ENCODE data around the gene CACNA1S.

CACNA1S gene

DNA sequence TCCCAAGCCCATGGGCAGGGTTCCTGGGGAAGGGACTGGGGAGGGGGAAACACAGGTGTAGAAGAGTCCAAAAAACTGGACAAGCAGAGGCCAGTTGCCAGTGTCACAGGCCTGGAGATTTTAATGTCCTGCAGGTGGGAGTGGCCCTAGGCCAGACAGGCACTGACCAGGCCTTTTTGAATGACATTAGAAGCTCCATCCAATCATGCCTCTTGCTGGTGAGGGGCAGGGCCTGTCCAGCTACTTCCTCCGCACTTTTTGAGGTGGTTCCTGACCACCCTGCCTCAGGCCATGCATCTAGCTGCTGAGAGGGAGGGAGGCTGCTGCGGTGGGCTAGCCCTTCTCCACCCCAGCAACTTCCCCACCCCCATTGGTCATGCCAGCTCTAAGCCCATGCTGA, 72.8 kb downstream of the CACNA1S start:
- Histone ChIP-seq H3K27me3 (ENCODE audit: control insufficient read depth in 1 of 2, insufficient read depth in 2 of 2, low read length in 2 of 2) (no peaks in the 10 kb centered on the region), H3K9ac (ENCODE audit: low read length) (no peak overlapping the region), H3K27ac (ENCODE audit: low read depth, low read length) (no peak overlapping the region), H3K36me3 (ENCODE audit: insufficient read depth, low read length) (no peaks in the 10 kb centered on the region), H3K4me1 (ENCODE audit: insufficient read depth, low read length) (no peaks in the 10 kb centered on the region), H3K9me3 (ENCODE audit: low read length) (no peaks in the 10 kb centered on the region), H3K4me3 (ENCODE audit: low read depth in 1 of 2, low read length in 2 of 2) (no peak overlapping the region)

DNA sequence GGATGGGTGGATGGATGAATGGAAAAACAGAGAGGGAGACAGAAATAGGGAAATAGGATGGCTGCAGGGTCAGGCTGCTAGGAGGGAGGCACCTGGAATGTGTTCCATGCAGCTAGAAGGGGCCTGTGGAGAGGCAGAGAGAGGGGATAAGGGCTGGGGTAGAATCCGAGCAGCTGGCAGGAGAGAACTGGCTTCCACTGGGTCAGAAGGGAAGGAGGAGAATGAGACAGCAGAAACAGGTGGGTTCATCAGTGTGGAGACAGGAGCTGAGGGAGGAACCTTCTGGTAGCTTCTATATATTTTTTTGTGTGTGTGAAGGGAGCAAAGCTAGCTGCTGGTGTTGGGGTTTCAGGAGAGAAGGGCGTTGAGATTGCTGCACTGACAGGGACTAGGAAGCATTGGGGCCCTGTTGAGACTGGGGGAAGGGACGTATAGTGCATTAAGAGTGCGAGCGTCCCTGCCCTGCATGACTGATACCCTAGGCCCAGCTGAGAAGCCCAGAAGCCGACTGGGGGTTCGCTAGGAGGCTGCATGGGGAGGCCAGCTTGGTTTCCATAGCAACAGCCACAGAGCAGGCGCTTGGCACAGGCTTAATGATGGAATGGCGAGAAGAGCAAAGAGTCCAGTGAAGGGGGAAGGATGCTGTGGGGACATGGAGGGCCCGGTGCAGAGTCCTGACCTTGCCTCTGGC, 73.9 kb downstream of the CACNA1S start:
- Histone ChIP-seq H3K36me3 (ENCODE audit: insufficient read depth, low read length) (no peaks in the 10 kb centered on the region), H3K9me3 (ENCODE audit: low read length) (no peaks in the 10 kb centered on the region), H3K27ac (ENCODE audit: low read depth, low read length) (no peak overlapping the region), H3K4me1 (ENCODE audit: insufficient read depth, low read length) (no peaks in the 10 kb centered on the region), H3K9ac (ENCODE audit: low read length) (no peak overlapping the region), H3K4me3 (ENCODE audit: low read depth in 1 of 2, low read length in 2 of 2) (no peak overlapping the region), H3K27me3 (ENCODE audit: control insufficient read depth in 1 of 2, insufficient read depth in 2 of 2, low read length in 2 of 2) (no peaks in the 10 kb centered on the region)

DNA sequence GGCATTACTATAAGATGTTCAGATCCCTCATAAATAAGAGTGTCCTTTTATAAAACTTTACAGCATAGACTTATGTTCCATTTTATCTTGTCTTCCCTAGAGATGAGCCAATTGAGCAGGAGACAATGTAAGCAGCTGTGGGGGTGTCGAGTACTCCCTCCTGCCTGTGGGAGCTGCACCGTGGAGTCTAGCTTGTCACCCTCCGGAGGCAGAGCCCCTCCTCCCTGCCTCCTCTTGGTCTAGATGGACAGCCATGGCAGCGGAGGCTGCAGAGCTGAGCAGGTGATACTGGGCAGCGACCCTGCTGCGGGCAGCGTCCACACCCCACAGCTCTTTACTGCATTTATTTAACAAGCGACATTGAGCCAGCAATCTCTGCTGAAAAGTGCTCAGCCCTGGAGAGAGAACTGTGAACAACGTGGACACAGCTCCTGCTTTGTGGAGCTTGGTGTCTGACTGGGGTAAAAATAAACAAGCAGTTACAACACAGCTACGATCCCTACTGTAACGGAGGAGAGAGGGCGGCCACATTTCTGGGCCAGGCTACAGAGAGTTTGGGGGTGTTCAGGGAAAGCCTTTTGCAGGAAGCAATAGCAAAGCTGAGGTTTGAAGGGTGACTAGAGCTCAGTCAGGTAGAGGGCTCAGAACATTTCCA, 75.9 kb downstream of the CACNA1S start:
- Histone ChIP-seq H3K4me1 (ENCODE audit: insufficient read depth, low read length) (no peaks in the 10 kb centered on the region), H3K27ac (ENCODE audit: low read depth, low read length) (no peak overlapping the region), H3K27me3 (ENCODE audit: control insufficient read depth in 1 of 2, insufficient read depth in 2 of 2, low read length in 2 of 2) (no peaks in the 10 kb centered on the region), H3K4me3 (ENCODE audit: low read depth in 1 of 2, low read length in 2 of 2) (no peak overlapping the region), H3K9ac (ENCODE audit: low read length) (no peak overlapping the region), H3K9me3 (ENCODE audit: low read length) (no peaks in the 10 kb centered on the region), H3K36me3 (ENCODE audit: insufficient read depth, low read length) (no peaks in the 10 kb centered on the region)

- Histone ChIP-seq H3K36me3 (ENCODE audit: insufficient read depth, low read length) (no peaks in the 10 kb centered on the region), H3K27ac (ENCODE audit: low read depth, low read length) (no peak overlapping the region), H3K4me1 (ENCODE audit: insufficient read depth, low read length) (no peaks in the 10 kb centered on the region), H3K4me3 (ENCODE audit: low read depth in 1 of 2, low read length in 2 of 2) (no peak overlapping the region), H3K9me3 (ENCODE audit: low read length) (no peaks in the 10 kb centered on the region), H3K9ac (ENCODE audit: low read length) (no peak overlapping the region), H3K27me3 (ENCODE audit: control insufficient read depth in 1 of 2, insufficient read depth in 2 of 2, low read length in 2 of 2) (no peaks in the 10 kb centered on the region)
Measured at GRCh38 chr1:201034671-201035070, 77.6 kb downstream of the CACNA1S start.

DNA sequence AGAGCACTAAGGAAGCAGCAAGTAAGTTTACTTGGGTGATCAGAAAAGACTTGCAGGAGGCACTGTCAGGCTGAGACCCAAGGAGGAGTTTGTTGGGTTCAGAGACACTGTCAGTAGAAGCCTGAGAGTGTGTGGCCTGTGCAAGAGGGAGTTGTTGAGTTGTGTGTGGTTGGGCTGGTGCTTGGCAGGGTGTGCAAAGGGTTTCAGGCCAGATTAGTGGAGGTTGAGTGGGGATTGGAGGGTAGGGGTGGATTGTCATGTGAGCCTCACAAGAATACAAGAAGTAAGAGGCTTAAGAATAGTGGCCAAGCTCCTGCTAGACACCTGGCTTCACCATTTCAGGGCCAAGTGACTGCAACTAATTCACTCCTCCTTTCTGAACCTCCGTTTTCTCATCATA, 79.8 kb downstream of the CACNA1S start:
- peaks cover 4% of the 10 kb centered on the region for H3K4me1 ChIP-seq (ENCODE audit: insufficient read depth, low read length)
- H3K9me3 ChIP-seq (ENCODE audit: low read length), result no peaks in the 10 kb centered on the region
- H3K36me3 ChIP-seq (ENCODE audit: insufficient read depth, low read length), result no peaks in the 10 kb centered on the region
- H3K27me3 ChIP-seq (ENCODE audit: control insufficient read depth in 1 of 2, insufficient read depth in 2 of 2, low read length in 2 of 2), result no peaks in the 10 kb centered on the region
- H3K27ac ChIP-seq (ENCODE audit: low read depth, low read length), result no peak overlapping the region
- H3K4me3 ChIP-seq (ENCODE audit: low read depth in 1 of 2, low read length in 2 of 2), result no peak overlapping the region
- H3K9ac ChIP-seq (ENCODE audit: low read length), result no peak overlapping the region

GRCh38 chr1:201028461-201028889, 83.8 kb downstream of the CACNA1S start:
- no peaks in the 10 kb centered on the region for H3K9me3 ChIP-seq (ENCODE audit: low read length)
- no peak overlapping the region for H3K4me3 ChIP-seq (ENCODE audit: low read depth in 1 of 2, low read length in 2 of 2)
- no peaks in the 10 kb centered on the region for H3K27me3 ChIP-seq (ENCODE audit: control insufficient read depth in 1 of 2, insufficient read depth in 2 of 2, low read length in 2 of 2)
- H3K27ac ChIP-seq (ENCODE audit: low read depth, low read length), result no peak overlapping the region
- no peaks in the 10 kb centered on the region for H3K36me3 ChIP-seq (ENCODE audit: insufficient read depth, low read length)
- H3K9ac ChIP-seq (ENCODE audit: low read length), result no peak overlapping the region
- peaks cover 10% of the 10 kb centered on the region for H3K4me1 ChIP-seq (ENCODE audit: insufficient read depth, low read length)

- Histone ChIP-seq H3K27ac (ENCODE audit: low read depth, low read length) (no peak overlapping the region), H3K36me3 (ENCODE audit: insufficient read depth, low read length) (no peaks in the 10 kb centered on the region), H3K9me3 (ENCODE audit: low read length) (no peaks in the 10 kb centered on the region), H3K4me1 (ENCODE audit: insufficient read depth, low read length) (peaks cover 10% of the 10 kb centered on the region), H3K9ac (ENCODE audit: low read length) (no peak overlapping the region), H3K4me3 (ENCODE audit: low read depth in 1 of 2, low read length in 2 of 2) (no peak overlapping the region), H3K27me3 (ENCODE audit: control insufficient read depth in 1 of 2, insufficient read depth in 2 of 2, low read length in 2 of 2) (peaks cover 0 to 10% of the 10 kb centered on the region in 2 donors)
Measured at GRCh38 chr1:201026836-201027235, 85.4 kb downstream of the CACNA1S start.

- peaks cover 0 to 16% of the 10 kb centered on the region in 2 donors for H3K27me3 ChIP-seq (ENCODE audit: control insufficient read depth in 1 of 2, insufficient read depth in 2 of 2, low read length in 2 of 2)
- no peak overlapping the region for H3K9ac ChIP-seq (ENCODE audit: low read length)
- no peaks in the 10 kb centered on the region for H3K9me3 ChIP-seq (ENCODE audit: low read length)
- no peak overlapping the region for H3K4me3 ChIP-seq (ENCODE audit: low read depth in 1 of 2, low read length in 2 of 2)
- H3K36me3 ChIP-seq (ENCODE audit: insufficient read depth, low read length), result no peaks in the 10 kb centered on the region
- no peak overlapping the region for H3K27ac ChIP-seq (ENCODE audit: low read depth, low read length)
- H3K4me1 ChIP-seq (ENCODE audit: insufficient read depth, low read length), result peaks cover 10% of the 10 kb centered on the region
Measured at GRCh38 chr1:201026234-201026633, 86.0 kb downstream of the CACNA1S start.

DNA sequence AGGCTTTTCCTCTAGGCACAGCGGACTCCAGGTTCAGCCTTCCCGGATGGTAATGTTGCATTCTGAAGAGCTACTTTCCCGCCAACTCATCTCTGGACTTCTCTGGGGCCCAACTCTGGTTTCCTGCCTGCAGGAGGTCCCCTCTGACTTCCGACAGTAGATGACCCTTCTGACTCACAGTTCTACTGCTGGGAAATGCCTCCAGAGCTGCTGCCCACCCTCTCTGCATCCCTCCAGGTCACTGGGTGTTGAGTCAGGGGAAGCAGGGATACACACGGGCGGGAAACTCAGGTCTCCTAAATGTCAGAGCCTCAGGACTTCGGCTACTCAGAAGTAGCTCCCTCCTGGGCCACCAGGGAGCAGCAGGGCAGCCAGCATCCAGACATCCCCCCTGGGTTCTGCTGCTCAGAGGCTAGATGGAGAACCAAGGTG, 86.6 kb downstream of the CACNA1S start:
- Histone ChIP-seq H3K36me3 (ENCODE audit: insufficient read depth, low read length) (no peaks in the 10 kb centered on the region), H3K27ac (ENCODE audit: low read depth, low read length) (no peak overlapping the region), H3K4me3 (ENCODE audit: low read depth in 1 of 2, low read length in 2 of 2) (no peak overlapping the region), H3K9me3 (ENCODE audit: low read length) (no peaks in the 10 kb centered on the region), H3K9ac (ENCODE audit: low read length) (no peak overlapping the region), H3K4me1 (ENCODE audit: insufficient read depth, low read length) (peaks cover 10% of the 10 kb centered on the region), H3K27me3 (ENCODE audit: control insufficient read depth in 1 of 2, insufficient read depth in 2 of 2, low read length in 2 of 2) (peaks cover 0 to 18% of the 10 kb centered on the region in 2 donors)

GRCh38 chr1:201024625-201024998, 87.6 kb downstream of the CACNA1S start:
- no peak overlapping the region for H3K27ac ChIP-seq (ENCODE audit: low read depth, low read length)

DNA sequence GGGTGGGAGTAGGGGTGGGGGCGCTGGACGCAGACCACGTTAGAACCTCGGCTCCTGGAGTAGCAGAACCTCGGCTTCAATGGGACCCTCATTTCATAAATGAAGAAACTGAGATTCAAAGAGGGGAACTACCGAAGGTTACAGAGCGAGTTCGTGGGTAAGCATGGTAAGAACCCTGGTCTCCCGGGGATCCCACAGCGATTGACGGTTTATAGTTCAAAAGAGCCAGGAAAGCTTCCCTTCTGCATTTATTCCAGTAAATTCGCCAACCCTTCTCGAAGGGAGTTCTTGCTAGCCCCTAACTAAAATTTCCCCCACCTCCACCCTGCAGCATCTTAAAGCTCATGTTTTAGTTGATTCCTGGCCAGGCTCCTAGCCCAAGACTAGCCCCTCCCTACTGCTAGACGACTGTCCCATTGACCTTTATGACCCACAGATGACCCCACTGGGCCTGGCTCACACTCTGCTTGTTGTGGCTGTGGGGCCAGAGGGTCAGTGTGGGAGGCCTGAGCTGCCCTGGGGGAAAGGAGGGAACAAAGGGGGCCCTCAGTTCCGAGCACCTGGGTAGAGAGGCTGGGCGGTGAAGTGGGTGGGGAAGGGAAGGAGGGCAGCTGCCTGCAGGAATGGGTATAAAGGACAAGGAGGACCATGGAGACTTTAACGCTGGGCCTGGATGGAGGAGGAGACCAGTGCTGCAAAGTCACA, 88.2 kb downstream of the CACNA1S start:
- H3K4me3 ChIP-seq (ENCODE audit: low read depth in 1 of 2, low read length in 2 of 2), result no peak overlapping the region
- H3K27me3 ChIP-seq (ENCODE audit: control insufficient read depth in 1 of 2, insufficient read depth in 2 of 2, low read length in 2 of 2), result peaks cover 0 to 18% of the 10 kb centered on the region in 2 donors
- H3K27ac ChIP-seq (ENCODE audit: low read depth, low read length), result no peak overlapping the region
- H3K9ac ChIP-seq (ENCODE audit: low read length), result no peak overlapping the region
- H3K36me3 ChIP-seq (ENCODE audit: insufficient read depth, low read length), result no peaks in the 10 kb centered on the region
- H3K9me3 ChIP-seq (ENCODE audit: low read length), result no peaks in the 10 kb centered on the region
- H3K4me1 ChIP-seq (ENCODE audit: insufficient read depth, low read length), result peaks cover 10% of the 10 kb centered on the region

More at GRCh38 chr1:201024625-201024998, 87.6 kb downstream of the CACNA1S start:
- H3K27me3 ChIP-seq (ENCODE audit: control insufficient read depth in 1 of 2, insufficient read depth in 2 of 2, low read length in 2 of 2), result peaks cover 0 to 18% of the 10 kb centered on the region in 2 donors
- H3K9me3 ChIP-seq (ENCODE audit: low read length), result no peaks in the 10 kb centered on the region
- no peaks in the 10 kb centered on the region for H3K36me3 ChIP-seq (ENCODE audit: insufficient read depth, low read length)
- H3K4me1 ChIP-seq (ENCODE audit: insufficient read depth, low read length), result peaks cover 10% of the 10 kb centered on the region
- H3K9ac ChIP-seq (ENCODE audit: low read length), result no peak overlapping the region
- no peak overlapping the region for H3K4me3 ChIP-seq (ENCODE audit: low read depth in 1 of 2, low read length in 2 of 2)
